ENCODE data around the gene PTGR1. TPM values are rescaled to one million over a fixed set of nuclear protein-coding genes. Genes with fewer than 3 reads are reported as not detected.

Gene PTGR1
- total RNA-seq, 2 donors from 2014 or later, result 43.9 to 110 TPM

- intact Hi-C loops (cut with DNase I), result no loop called here
- no peaks in the 10 kb centered on the region for H3K9me3 ChIP-seq
- H3K4me1 ChIP-seq (replicated peaks), result no peaks in the 10 kb centered on the region
- H3K27me3 ChIP-seq (replicated peaks; ENCODE audit: insufficient read depth), result no peaks in the 10 kb centered on the region
- 7% methylated on average over 17 of the region's 17 CpGs for WGBS
- H3K4me3 ChIP-seq, result peak overlapping the region; percentile 94 to 97
- H3K27ac ChIP-seq, result peak overlapping the region; percentile 84 to 86
- DNase-seq (ENCODE audit: low spot score), result no peak
- H3K36me3 ChIP-seq, result no peaks in the 10 kb centered on the region
- TF ChIP-seq POLR2AphosphoS5 (IDR thresholded peaks at IDR 0.05), result no peak
- TF ChIP-seq CTCF (IDR thresholded peaks at IDR 0.05), result no peak
- TF ChIP-seq POLR2A (IDR thresholded peaks at IDR 0.05), result no peak
Measured at GRCh38 chr9:111630182-111630963, 30.9 kb upstream of the PTGR1 start.

- H3K27me3 ChIP-seq (replicated peaks; ENCODE audit: insufficient read depth), result no peaks in the 10 kb centered on the region
- H3K36me3 ChIP-seq, result no peaks in the 10 kb centered on the region
- no peak overlapping the region for H3K27ac ChIP-seq
- intact Hi-C loops (cut with DNase I), result no loop called here
- WGBS, result 98% methylated on average over 7 of the region's 7 CpGs
- TF ChIP-seq POLR2AphosphoS5 (IDR thresholded peaks at IDR 0.05) (no peak), CTCF (IDR thresholded peaks at IDR 0.05) (no peak), POLR2A (IDR thresholded peaks at IDR 0.05) (no peak)
- H3K4me3 ChIP-seq, result no peak overlapping the region
- DNase-seq (ENCODE audit: low spot score), result no peak
- no peaks in the 10 kb centered on the region for H3K4me1 ChIP-seq (replicated peaks)
- no peaks in the 10 kb centered on the region for H3K9me3 ChIP-seq
Measured at GRCh38 chr9:111628411-111628810, 29.0 kb upstream of the PTGR1 start.

- no peak for DNase-seq (ENCODE audit: low spot score)
- Histone ChIP-seq H3K36me3 (no peaks in the 10 kb centered on the region), H3K9me3 (no peaks in the 10 kb centered on the region), H3K4me3 (no peak overlapping the region), H3K27ac (no peak overlapping the region), H3K4me1 (replicated peaks) (no peaks in the 10 kb centered on the region), H3K27me3 (replicated peaks; ENCODE audit: insufficient read depth) (no peaks in the 10 kb centered on the region)
- 62% methylated on average over 7 of the region's 7 CpGs for WGBS
- TF ChIP-seq POLR2AphosphoS5 (IDR thresholded peaks at IDR 0.05), result no peak
- no peak for TF ChIP-seq CTCF (IDR thresholded peaks at IDR 0.05)
- TF ChIP-seq POLR2A (IDR thresholded peaks at IDR 0.05), result no peak
- intact Hi-C loops (cut with DNase I), result no loop called here
Measured at GRCh38 chr9:111627260-111627963, 28.0 kb upstream of the PTGR1 start.

GRCh38 chr9:111622626-111623025 lies 23.2 kb upstream of the PTGR1 start:
- Histone ChIP-seq H3K36me3 (no peaks in the 10 kb centered on the region), H3K27ac (no peak overlapping the region), H3K4me3 (no peak overlapping the region), H3K9me3 (no peaks in the 10 kb centered on the region), H3K4me1 (replicated peaks) (no peaks in the 10 kb centered on the region), H3K27me3 (replicated peaks; ENCODE audit: insufficient read depth) (no peaks in the 10 kb centered on the region)
- TF ChIP-seq CTCF (IDR thresholded peaks at IDR 0.05) (no peak), POLR2AphosphoS5 (IDR thresholded peaks at IDR 0.05) (no peak), POLR2A (IDR thresholded peaks at IDR 0.05) (no peak)
- 72% methylated on average over 3 of the region's 3 CpGs for WGBS
- no peak for DNase-seq (ENCODE audit: low spot score)
- intact Hi-C loops (cut with DNase I), result no loop called here
